Measurements from ENCODE around the gene PIGS. TPM values are rescaled to one million over a fixed set of nuclear protein-coding genes. Genes with fewer than 3 reads are reported as not detected.

PIGS gene
- polyA plus RNA-seq, 2 donors = 9.8 to 30.7 TPM

DNA sequence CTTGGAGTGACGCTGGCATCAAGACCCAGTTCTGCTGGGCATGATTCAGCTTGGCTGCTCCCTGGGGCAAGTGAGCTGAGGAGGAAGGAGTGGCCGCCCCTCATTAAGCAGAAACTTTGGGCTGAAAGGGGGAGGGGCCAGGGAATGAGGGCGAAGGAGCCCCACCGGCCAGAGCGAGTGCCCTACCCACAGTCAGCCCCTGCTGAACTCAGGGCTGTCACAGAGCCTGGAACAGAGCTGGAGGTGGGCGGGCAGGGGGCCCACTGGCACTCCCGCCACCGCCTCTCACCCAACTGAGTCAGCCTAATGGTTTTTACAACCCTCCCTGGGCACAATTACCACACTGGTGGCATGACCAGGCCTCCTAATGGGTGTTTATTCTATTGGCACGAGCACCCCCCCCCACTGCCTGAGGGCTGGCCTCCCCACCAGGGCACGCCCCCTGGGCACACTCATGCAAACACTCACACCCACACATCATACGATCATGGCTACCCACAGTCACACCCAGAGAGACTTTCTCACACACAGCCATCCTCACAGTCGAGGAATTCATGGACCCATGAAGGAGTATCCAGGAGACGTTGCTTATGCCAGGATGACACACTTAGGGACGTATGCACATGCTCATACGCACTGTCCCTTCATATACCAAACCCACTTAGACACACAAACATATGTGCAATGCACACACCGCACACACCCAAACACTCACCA, 38.1 kb downstream of the PIGS start:
- Histone ChIP-seq H3K9me3 (ENCODE audit: control insufficient read depth in 2 of 2, insufficient read depth in 1 of 2, low read depth in 1 of 2, low read length in 1 of 2) (no peaks in the 10 kb centered on the region), H3K4me1 (ENCODE audit: control insufficient read depth in 2 of 2, insufficient read depth in 2 of 2, low read length in 1 of 2) (peaks cover 0 to 34% of the 10 kb centered on the region in 2 donors), H3K27me3 (ENCODE audit: control insufficient read depth in 1 of 2, insufficient read depth in 2 of 2, low read length in 2 of 2) (no peaks in the 10 kb centered on the region), H3K4me3 (ENCODE audit: low read depth in 1 of 2, low read length in 2 of 2) (peak overlapping the region in 1 of 2 donors; percentile 5), H3K27ac (ENCODE audit: low read depth in 2 of 2, low read length in 1 of 2) (peak overlapping the region; percentile 67 to 85), H3K36me3 (ENCODE audit: control insufficient read depth in 2 of 2, insufficient read depth in 2 of 2, low read length in 1 of 2) (peaks cover 0 to 4% of the 10 kb centered on the region in 2 donors)
- 49 to 59% methylated on average over 16 of the region's 16 CpGs for WGBS, 2 donors

- no peak overlapping the region for H3K4me3 ChIP-seq (ENCODE audit: low read depth in 1 of 2, low read length in 2 of 2)
- 65% methylated on average over 7 of the region's 7 CpGs for WGBS, 2 donors
- H3K27me3 ChIP-seq (ENCODE audit: control insufficient read depth in 1 of 2, insufficient read depth in 2 of 2, low read length in 2 of 2) = no peaks in the 10 kb centered on the region
- H3K9me3 ChIP-seq (ENCODE audit: control insufficient read depth in 2 of 2, insufficient read depth in 1 of 2, low read depth in 1 of 2, low read length in 1 of 2) = no peaks in the 10 kb centered on the region
- peaks cover 0 to 40% of the 10 kb centered on the region in 2 donors for H3K4me1 ChIP-seq (ENCODE audit: control insufficient read depth in 2 of 2, insufficient read depth in 2 of 2, low read length in 1 of 2)
- H3K36me3 ChIP-seq (ENCODE audit: control insufficient read depth in 2 of 2, insufficient read depth in 2 of 2, low read length in 1 of 2) = peaks cover 0 to 4% of the 10 kb centered on the region in 2 donors
- peak overlapping the region; percentile 67 to 85 for H3K27ac ChIP-seq (ENCODE audit: low read depth in 2 of 2, low read length in 1 of 2)
Observed at GRCh38 chr17:28532050-28532960, 39.0 kb downstream of the PIGS start.

DNA sequence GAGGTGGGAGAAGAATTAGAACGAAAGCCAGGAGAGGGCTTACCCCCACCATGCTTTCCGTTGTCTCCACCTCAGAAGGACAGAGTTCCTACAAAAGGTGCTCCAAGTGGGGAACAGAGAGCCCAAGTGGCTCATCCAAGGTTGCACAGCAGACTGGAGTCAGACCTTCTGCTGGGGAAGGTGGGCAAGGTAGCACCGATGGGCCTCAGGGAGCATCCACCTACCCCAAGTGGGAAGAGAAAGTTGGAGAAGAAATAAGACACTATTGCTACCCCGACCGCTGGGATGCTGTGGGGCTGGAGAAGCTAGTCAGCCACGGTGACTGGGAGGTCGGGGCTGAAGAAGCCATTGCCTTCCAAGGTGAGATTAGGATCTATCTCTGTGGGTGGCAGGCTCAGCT, 40.4 kb downstream of the PIGS start:
- Histone ChIP-seq H3K27me3 (ENCODE audit: control insufficient read depth in 1 of 2, insufficient read depth in 2 of 2, low read length in 2 of 2) (no peaks in the 10 kb centered on the region), H3K27ac (ENCODE audit: low read depth in 2 of 2, low read length in 1 of 2) (no peak overlapping the region), H3K9me3 (ENCODE audit: control insufficient read depth in 2 of 2, insufficient read depth in 1 of 2, low read depth in 1 of 2, low read length in 1 of 2) (no peaks in the 10 kb centered on the region), H3K36me3 (ENCODE audit: control insufficient read depth in 2 of 2, insufficient read depth in 2 of 2, low read length in 1 of 2) (peaks cover 0 to 4% of the 10 kb centered on the region in 2 donors), H3K4me3 (ENCODE audit: low read depth in 1 of 2, low read length in 2 of 2) (no peak overlapping the region), H3K4me1 (ENCODE audit: control insufficient read depth in 2 of 2, insufficient read depth in 2 of 2, low read length in 1 of 2) (peaks cover 5 to 52% of the 10 kb centered on the region in 2 donors)
- WGBS, 2 donors = 69 to 72% methylated on average over 7 of the region's 7 CpGs

DNA sequence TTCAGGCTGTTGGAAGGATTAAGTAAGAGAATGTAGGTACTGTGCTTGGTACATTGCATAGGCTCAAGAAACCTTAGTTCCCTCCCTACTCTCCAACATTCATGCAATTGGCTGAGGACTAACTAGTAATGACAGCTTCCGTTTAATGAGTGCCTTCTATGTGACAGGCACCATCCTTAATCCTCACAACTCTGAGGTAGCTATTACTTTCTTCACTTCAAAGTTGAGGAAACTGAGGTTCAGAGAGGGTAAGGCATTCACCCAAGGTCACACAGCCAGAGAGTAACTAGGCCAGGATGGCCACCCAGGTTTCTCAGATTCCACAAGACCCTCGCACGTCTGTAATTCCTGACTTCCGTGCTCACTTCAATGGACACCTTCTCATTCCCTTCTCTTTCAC, 41.1 kb downstream of the PIGS start:
- 86 to 90% methylated on average over 4 of the region's 4 CpGs for WGBS, 2 donors
- H3K36me3 ChIP-seq (ENCODE audit: control insufficient read depth in 2 of 2, insufficient read depth in 2 of 2, low read length in 1 of 2) = peaks cover 0 to 4% of the 10 kb centered on the region in 2 donors
- no peaks in the 10 kb centered on the region for H3K9me3 ChIP-seq (ENCODE audit: control insufficient read depth in 2 of 2, insufficient read depth in 1 of 2, low read depth in 1 of 2, low read length in 1 of 2)
- no peak overlapping the region for H3K4me3 ChIP-seq (ENCODE audit: low read depth in 1 of 2, low read length in 2 of 2)
- H3K27ac ChIP-seq (ENCODE audit: low read depth in 2 of 2, low read length in 1 of 2) = no peak overlapping the region
- H3K4me1 ChIP-seq (ENCODE audit: control insufficient read depth in 2 of 2, insufficient read depth in 2 of 2, low read length in 1 of 2) = peaks cover 5 to 58% of the 10 kb centered on the region in 2 donors
- H3K27me3 ChIP-seq (ENCODE audit: control insufficient read depth in 1 of 2, insufficient read depth in 2 of 2, low read length in 2 of 2) = no peaks in the 10 kb centered on the region

DNA sequence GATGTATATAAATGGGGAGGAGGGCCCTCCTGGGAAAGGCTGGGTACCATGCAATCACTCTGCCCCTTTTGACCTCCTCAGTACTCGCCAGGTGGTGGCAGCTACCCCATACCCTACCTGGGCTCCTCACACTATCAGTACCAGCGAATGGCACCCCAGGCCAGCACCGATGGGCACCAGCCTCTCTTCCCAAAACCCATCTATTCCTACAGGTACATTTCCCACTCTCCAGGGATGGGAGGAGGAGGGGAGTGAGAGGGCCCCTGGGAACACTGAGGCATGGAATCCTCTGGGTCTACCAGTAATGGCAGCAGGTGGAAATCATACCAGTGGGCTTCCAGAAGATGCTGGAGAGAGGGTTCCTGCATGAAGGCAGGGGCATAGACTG, 42.3 kb downstream of the PIGS start:
- Histone ChIP-seq H3K4me1 (ENCODE audit: control insufficient read depth in 2 of 2, insufficient read depth in 2 of 2, low read length in 1 of 2) (peaks cover 8 to 58% of the 10 kb centered on the region in 2 donors), H3K4me3 (ENCODE audit: low read depth in 1 of 2, low read length in 2 of 2) (no peak overlapping the region), H3K27ac (ENCODE audit: low read depth in 2 of 2, low read length in 1 of 2) (peak overlapping the region; percentile 76 to 95), H3K27me3 (ENCODE audit: control insufficient read depth in 1 of 2, insufficient read depth in 2 of 2, low read length in 2 of 2) (no peaks in the 10 kb centered on the region), H3K9me3 (ENCODE audit: control insufficient read depth in 2 of 2, insufficient read depth in 1 of 2, low read depth in 1 of 2, low read length in 1 of 2) (no peaks in the 10 kb centered on the region), H3K36me3 (ENCODE audit: control insufficient read depth in 2 of 2, insufficient read depth in 2 of 2, low read length in 1 of 2) (peaks cover 0 to 2% of the 10 kb centered on the region in 2 donors)
- 86 to 89% methylated on average over 3 of the region's 3 CpGs for WGBS, 2 donors

- 62 to 63% methylated on average over 9 of the region's 9 CpGs for WGBS, 2 donors
- Histone ChIP-seq H3K9me3 (ENCODE audit: control insufficient read depth in 2 of 2, insufficient read depth in 1 of 2, low read depth in 1 of 2, low read length in 1 of 2) (no peaks in the 10 kb centered on the region), H3K4me1 (ENCODE audit: control insufficient read depth in 2 of 2, insufficient read depth in 2 of 2, low read length in 1 of 2) (peaks cover 8 to 54% of the 10 kb centered on the region in 2 donors), H3K4me3 (ENCODE audit: low read depth in 1 of 2, low read length in 2 of 2) (no peak overlapping the region), H3K36me3 (ENCODE audit: control insufficient read depth in 2 of 2, insufficient read depth in 2 of 2, low read length in 1 of 2) (peaks cover 0 to 4% of the 10 kb centered on the region in 2 donors), H3K27me3 (ENCODE audit: control insufficient read depth in 1 of 2, insufficient read depth in 2 of 2, low read length in 2 of 2) (no peaks in the 10 kb centered on the region), H3K27ac (ENCODE audit: low read depth in 2 of 2, low read length in 1 of 2) (peak overlapping the region; percentile 76 to 95)
Observed at GRCh38 chr17:28528327-28529012, 42.9 kb downstream of the PIGS start.

GRCh38 chr17:28527859-28528258, 43.5 kb downstream of the PIGS start:
- no peak overlapping the region for H3K4me3 ChIP-seq (ENCODE audit: low read depth in 1 of 2, low read length in 2 of 2)
- 43 to 44% methylated on average over 2 of the region's 2 CpGs for WGBS, 2 donors
- H3K36me3 ChIP-seq (ENCODE audit: control insufficient read depth in 2 of 2, insufficient read depth in 2 of 2, low read length in 1 of 2) = peaks cover 0 to 4% of the 10 kb centered on the region in 2 donors
- H3K4me1 ChIP-seq (ENCODE audit: control insufficient read depth in 2 of 2, insufficient read depth in 2 of 2, low read length in 1 of 2) = peaks cover 8 to 48% of the 10 kb centered on the region in 2 donors
- H3K9me3 ChIP-seq (ENCODE audit: control insufficient read depth in 2 of 2, insufficient read depth in 1 of 2, low read depth in 1 of 2, low read length in 1 of 2) = no peaks in the 10 kb centered on the region
- H3K27ac ChIP-seq (ENCODE audit: low read depth in 2 of 2, low read length in 1 of 2) = peak overlapping the region; percentile 76 to 95
- no peaks in the 10 kb centered on the region for H3K27me3 ChIP-seq (ENCODE audit: control insufficient read depth in 1 of 2, insufficient read depth in 2 of 2, low read length in 2 of 2)

DNA sequence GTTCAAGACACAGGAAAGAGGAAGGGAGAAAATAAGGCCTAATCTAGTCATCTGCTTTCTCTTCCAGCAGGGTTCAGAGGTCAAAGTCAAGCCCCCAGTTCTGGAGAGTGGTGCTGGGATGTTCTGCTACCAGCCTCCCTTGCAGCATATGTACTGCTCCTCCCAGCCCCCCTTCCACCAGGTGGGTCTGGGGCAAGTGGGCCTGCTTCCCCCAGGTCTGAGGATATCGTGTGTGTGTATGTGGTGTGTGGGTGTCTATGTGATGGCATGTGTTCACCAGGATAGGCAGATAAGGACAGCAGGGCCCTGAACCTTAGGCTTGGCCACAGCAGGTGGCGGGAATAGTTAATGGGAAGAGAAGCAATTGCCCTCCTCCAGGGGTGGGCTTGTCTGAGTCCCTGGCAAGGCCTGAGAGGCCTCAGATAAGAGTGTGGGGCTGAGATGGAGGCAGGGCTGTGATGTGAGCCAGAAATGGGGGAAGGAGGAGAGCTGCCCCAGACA, 44.1 kb downstream of the PIGS start:
- peaks cover 8 to 42% of the 10 kb centered on the region in 2 donors for H3K4me1 ChIP-seq (ENCODE audit: control insufficient read depth in 2 of 2, insufficient read depth in 2 of 2, low read length in 1 of 2)
- no peaks in the 10 kb centered on the region for H3K27me3 ChIP-seq (ENCODE audit: control insufficient read depth in 1 of 2, insufficient read depth in 2 of 2, low read length in 2 of 2)
- peaks cover 0 to 4% of the 10 kb centered on the region in 2 donors for H3K36me3 ChIP-seq (ENCODE audit: control insufficient read depth in 2 of 2, insufficient read depth in 2 of 2, low read length in 1 of 2)
- WGBS, 2 donors = 77 to 95% methylated on average over 2 of the region's 2 CpGs
- peak overlapping the region; percentile 76 to 95 for H3K27ac ChIP-seq (ENCODE audit: low read depth in 2 of 2, low read length in 1 of 2)
- no peaks in the 10 kb centered on the region for H3K9me3 ChIP-seq (ENCODE audit: control insufficient read depth in 2 of 2, insufficient read depth in 1 of 2, low read depth in 1 of 2, low read length in 1 of 2)
- no peak overlapping the region for H3K4me3 ChIP-seq (ENCODE audit: low read depth in 1 of 2, low read length in 2 of 2)

DNA sequence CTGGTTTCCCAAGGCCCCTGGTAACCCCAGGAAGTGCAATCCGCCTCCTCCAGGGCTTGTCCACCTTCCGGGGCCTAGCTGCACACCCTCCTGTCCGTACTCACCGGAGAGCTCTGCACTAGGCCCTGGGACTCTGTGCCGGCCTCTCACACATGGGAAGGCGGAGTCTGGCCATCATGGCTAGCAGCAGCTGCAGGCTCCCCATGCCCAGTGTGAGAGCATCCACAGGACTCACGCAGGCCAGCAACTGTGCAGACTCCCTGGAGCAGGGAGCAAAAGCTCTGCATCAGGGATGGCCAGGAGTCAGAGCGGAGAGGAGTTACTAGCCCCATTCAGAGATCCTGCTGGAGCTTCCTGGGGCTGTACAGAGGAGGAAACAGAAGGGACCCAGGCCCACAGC, 44.9 kb downstream of the PIGS start:
- H3K27me3 ChIP-seq (ENCODE audit: control insufficient read depth in 1 of 2, insufficient read depth in 2 of 2, low read length in 2 of 2) = no peaks in the 10 kb centered on the region
- H3K27ac ChIP-seq (ENCODE audit: low read depth in 2 of 2, low read length in 1 of 2) = peak overlapping the region; percentile 76 to 95
- H3K4me3 ChIP-seq (ENCODE audit: low read depth in 1 of 2, low read length in 2 of 2) = no peak overlapping the region
- peaks cover 0 to 4% of the 10 kb centered on the region in 2 donors for H3K36me3 ChIP-seq (ENCODE audit: control insufficient read depth in 2 of 2, insufficient read depth in 2 of 2, low read length in 1 of 2)
- 70 to 73% methylated on average over 8 of the region's 8 CpGs for WGBS, 2 donors
- H3K9me3 ChIP-seq (ENCODE audit: control insufficient read depth in 2 of 2, insufficient read depth in 1 of 2, low read depth in 1 of 2, low read length in 1 of 2) = no peaks in the 10 kb centered on the region
- H3K4me1 ChIP-seq (ENCODE audit: control insufficient read depth in 2 of 2, insufficient read depth in 2 of 2, low read length in 1 of 2) = peaks cover 8 to 40% of the 10 kb centered on the region in 2 donors

All from esophagus (tissue), 2 donors.